Liver (tissue), 3 donors: ENCODE results near the gene FBXO47.
"Not testable (repeated sequence)": the region's sequence is repeated elsewhere in the genome, so short reads cannot be mapped to it uniquely, and the experiment has no call there.

ENCODE experiments used
- FOXA2 ChIP-seq: IDR thresholded peaks from 2 replicates; pipeline ENCODE4 v1.6.1; 2016; ENCODE audit warnings: antibody characterized with exemption
- JUND ChIP-seq, 2 donors: IDR thresholded peaks; 2 replicates each; pipeline ENCODE4 v1.6.1; 2016; ENCODE audit warnings: antibody characterized with exemption in 2 of 2
- TAF1 ChIP-seq: conservative IDR thresholded peaks from 2 replicates; pipeline ENCODE4 v1.6.1; 2016; ENCODE audit warnings: antibody characterized with exemption, mild to moderate bottlenecking
- YY1 ChIP-seq: IDR thresholded peaks from 2 replicates; pipeline ENCODE4 v1.6.1; 2016; ENCODE audit warnings: antibody characterized with exemption, mild to moderate bottlenecking
- TF ChIP-seq, protein P1 (sequence below): fragments of 150-350 bp; IDR thresholded peaks from 2 replicates; pipeline ENCODE4 v1.5.1; 2017; ENCODE audit warnings: improper control_type of control experiment, low read depth, low read length; ENCODE audit not compliant: missing input control
- TF ChIP-seq, protein P2 (sequence below): IDR thresholded peaks from 2 replicates; pipeline ENCODE4 v1.6.1; 2016; ENCODE audit warnings: antibody characterized with exemption, mild to moderate bottlenecking
- donor health status: healthy.
- donor health status: healthy.

DNA sequence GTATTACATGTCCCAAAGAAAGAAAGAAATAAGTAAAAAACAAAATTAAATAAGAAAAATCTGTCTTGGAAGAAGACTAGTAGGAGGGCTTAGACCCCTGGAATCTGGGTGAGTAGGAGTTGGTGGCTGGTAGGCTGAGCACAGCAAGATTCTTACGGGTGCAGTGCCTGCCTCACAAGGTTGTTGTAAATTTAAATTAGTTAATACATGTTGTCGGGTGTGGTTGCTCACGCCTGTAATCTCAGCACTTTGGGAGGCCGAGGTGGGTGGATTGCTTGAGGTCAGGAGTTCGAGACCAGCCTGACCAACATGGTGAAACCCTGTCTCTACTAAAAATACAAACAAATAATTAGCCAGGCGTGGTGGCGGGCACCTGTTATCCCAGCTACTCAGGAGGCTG lies 13.4 kb downstream of the FBXO47 start:
- not testable (repeated sequence) for TF ChIP-seq YY1; TAF1; JUND (IDR thresholded peaks at IDR 0.05); FOXA2
- TF ChIP-seq, protein P1, sequence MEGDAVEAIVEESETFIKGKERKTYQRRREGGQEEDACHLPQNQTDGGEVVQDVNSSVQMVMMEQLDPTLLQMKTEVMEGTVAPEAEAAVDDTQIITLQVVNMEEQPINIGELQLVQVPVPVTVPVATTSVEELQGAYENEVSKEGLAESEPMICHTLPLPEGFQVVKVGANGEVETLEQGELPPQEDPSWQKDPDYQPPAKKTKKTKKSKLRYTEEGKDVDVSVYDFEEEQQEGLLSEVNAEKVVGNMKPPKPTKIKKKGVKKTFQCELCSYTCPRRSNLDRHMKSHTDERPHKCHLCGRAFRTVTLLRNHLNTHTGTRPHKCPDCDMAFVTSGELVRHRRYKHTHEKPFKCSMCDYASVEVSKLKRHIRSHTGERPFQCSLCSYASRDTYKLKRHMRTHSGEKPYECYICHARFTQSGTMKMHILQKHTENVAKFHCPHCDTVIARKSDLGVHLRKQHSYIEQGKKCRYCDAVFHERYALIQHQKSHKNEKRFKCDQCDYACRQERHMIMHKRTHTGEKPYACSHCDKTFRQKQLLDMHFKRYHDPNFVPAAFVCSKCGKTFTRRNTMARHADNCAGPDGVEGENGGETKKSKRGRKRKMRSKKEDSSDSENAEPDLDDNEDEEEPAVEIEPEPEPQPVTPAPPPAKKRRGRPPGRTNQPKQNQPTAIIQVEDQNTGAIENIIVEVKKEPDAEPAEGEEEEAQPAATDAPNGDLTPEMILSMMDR: not testable (repeated sequence)
- TF ChIP-seq, protein P2, sequence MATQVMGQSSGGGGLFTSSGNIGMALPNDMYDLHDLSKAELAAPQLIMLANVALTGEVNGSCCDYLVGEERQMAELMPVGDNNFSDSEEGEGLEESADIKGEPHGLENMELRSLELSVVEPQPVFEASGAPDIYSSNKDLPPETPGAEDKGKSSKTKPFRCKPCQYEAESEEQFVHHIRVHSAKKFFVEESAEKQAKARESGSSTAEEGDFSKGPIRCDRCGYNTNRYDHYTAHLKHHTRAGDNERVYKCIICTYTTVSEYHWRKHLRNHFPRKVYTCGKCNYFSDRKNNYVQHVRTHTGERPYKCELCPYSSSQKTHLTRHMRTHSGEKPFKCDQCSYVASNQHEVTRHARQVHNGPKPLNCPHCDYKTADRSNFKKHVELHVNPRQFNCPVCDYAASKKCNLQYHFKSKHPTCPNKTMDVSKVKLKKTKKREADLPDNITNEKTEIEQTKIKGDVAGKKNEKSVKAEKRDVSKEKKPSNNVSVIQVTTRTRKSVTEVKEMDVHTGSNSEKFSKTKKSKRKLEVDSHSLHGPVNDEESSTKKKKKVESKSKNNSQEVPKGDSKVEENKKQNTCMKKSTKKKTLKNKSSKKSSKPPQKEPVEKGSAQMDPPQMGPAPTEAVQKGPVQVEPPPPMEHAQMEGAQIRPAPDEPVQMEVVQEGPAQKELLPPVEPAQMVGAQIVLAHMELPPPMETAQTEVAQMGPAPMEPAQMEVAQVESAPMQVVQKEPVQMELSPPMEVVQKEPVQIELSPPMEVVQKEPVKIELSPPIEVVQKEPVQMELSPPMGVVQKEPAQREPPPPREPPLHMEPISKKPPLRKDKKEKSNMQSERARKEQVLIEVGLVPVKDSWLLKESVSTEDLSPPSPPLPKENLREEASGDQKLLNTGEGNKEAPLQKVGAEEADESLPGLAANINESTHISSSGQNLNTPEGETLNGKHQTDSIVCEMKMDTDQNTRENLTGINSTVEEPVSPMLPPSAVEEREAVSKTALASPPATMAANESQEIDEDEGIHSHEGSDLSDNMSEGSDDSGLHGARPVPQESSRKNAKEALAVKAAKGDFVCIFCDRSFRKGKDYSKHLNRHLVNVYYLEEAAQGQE: not testable (repeated sequence)
